Psoas muscle (tissue), 8 donors: ENCODE measurements around the gene COL4A2. TPM values are rescaled to one million over a fixed set of nuclear protein-coding genes. Genes with fewer than 3 reads are reported as not detected.

Experiments
- ATAC-seq, 4 donors: fragments of 200-7000 bp; cut with Tn5 transposase; one replicate each; pipeline ENCODE4 v1.9.1; 2020; ENCODE audit warnings: moderate library complexity in 3 of 4, mild to moderate bottlenecking in 2 of 4
- DNase-seq, 2 donors: peaks; one replicate each; pipeline ENCODE4 v3.0.0-alpha.2; 2020
- H3K27ac ChIP-seq: fragments of 200-600 bp; one replicate; pipeline ENCODE4 v1.8.0; 2022
- H3K27me3 ChIP-seq, 3 donors: fragments of 200-600 bp in 1 of 3; one replicate each; pipeline versions ENCODE4 v1.6.1 to v1.8.0; 2013 to 2022; ENCODE audit warnings: low read length in 2 of 3, mild to moderate bottlenecking in 2 of 3, moderate library complexity in 1 of 3; ENCODE audit not compliant: insufficient read depth in 3 of 3
- H3K36me3 ChIP-seq, 2 donors: fragments of 200-600 bp in 1 of 2; one replicate each; pipeline versions ENCODE4 v1.6.1 to v1.8.0; 2013 to 2022; ENCODE audit warnings: low read depth in 1 of 2, mild to moderate bottlenecking in 1 of 2, moderate library complexity in 1 of 2; ENCODE audit not compliant: insufficient read depth in 1 of 2
- H3K4me1 ChIP-seq: fragments of 200-600 bp; one replicate; pipeline ENCODE4 v1.8.0; 2022
- H3K4me3 ChIP-seq: fragments of 200-600 bp; one replicate; pipeline ENCODE4 v1.8.0; 2022; ENCODE audit warnings: mild to moderate bottlenecking
- H3K9me3 ChIP-seq: fragments of 200-600 bp; one replicate; pipeline ENCODE4 v1.8.0; 2022
- WGBS, 3 donors: extraction: QIAGEN DNeasy Blood & Tissue Kit; methylation state at CpG; one replicate each; pipeline versions ENCODE4 v1.1.6 to v1.1.7; 2013; 5-methylcytosine and 5-hydroxymethylcytosine counted together
- intact Hi-C, 2 donors: fragments of 100-400 bp; cut with DNase I; formaldehyde crosslinking; loops; one replicate each; pipeline versions ENCODE4 v1.11.0 to v1.14.2; 2022
- polyA plus RNA-seq, 3 donors: library from polyadenylated mRNA; stranded (reverse); fragments of 200-250 nt; gene quantifications; one replicate each; pipeline ENCODE4 v1.2.3, GENCODE V29; 2013
- total RNA-seq, 4 donors: library from RNA; stranded (reverse); fragmentation: NEBNext Ultra II Directional in 2 of 4; extraction: Animal tissue kit (Norgen Biotek cat#: 25700) in 2 of 4; gene quantifications; one replicate each; pipeline versions ENCODE4 v1.2.1 to v1.2.4, GENCODE V29; 2021 to 2023
- TF ChIP-seq, protein P1 (sequence below): fragments of 200-600 bp; IDR thresholded peaks from one replicate; pipeline ENCODE4 v1.8.0; 2022; ENCODE audit warnings: antibody characterized with exemption
- donor health status: healthy with polysubstance abuse.
- donor health status: DM: no; HTN: no; CAD: no; lungs with moderate emphysema.
- donor health status: Bipolar disorder and iron deficiency.
- donor health status: healthy.
- donor health status: DM: yes; HTN: yes; CAD: no.
- donor health status: DM: no; HTN: no; CAD: no.
- donor health status: DM: no; HTN: no; CAD: no.
- donor health status: DM: yes; HTN: yes; CAD: no.

The COL4A2 gene
- total and polyA plus RNA-seq, 7 donors = 25.8 to 84.5 (median 57.8) TPM

DNA sequence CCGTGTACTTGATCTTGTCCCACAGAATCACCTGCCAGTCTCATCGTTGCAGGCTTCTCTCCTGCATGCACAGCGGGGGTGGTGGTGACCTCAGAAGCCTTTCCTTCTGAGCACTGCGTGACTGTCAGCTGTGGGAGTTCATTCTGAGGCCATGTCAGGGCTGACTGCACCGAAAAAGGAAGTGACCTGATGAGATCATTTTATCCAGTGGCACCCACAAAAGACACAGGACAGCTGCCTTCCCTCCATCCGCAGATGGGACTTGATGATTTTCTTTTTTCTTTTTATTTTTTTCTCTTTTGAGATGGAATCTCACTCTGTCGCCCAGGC lies 164.7 kb downstream of the COL4A2 start:
- ATAC-seq (peak; percentile 43 to 64 (median 58)), DNase-seq (peak; percentile 37 to 70)
- Histone ChIP-seq H3K36me3 (peaks cover 0 to 37% of the 10 kb centered on the region in 2 donors), H3K27me3 (no peaks in the 10 kb centered on the region), H3K4me3 (no peak overlapping the region), H3K9me3 (no peaks in the 10 kb centered on the region), H3K4me1 (no peaks in the 10 kb centered on the region), H3K27ac (no peak overlapping the region)
- intact Hi-C loops = no loop called here
- 35 to 44% (median 39%) methylated on average over 6 to 7 of the region's 7 CpGs for WGBS, 3 donors
- TF ChIP-seq, protein P1, sequence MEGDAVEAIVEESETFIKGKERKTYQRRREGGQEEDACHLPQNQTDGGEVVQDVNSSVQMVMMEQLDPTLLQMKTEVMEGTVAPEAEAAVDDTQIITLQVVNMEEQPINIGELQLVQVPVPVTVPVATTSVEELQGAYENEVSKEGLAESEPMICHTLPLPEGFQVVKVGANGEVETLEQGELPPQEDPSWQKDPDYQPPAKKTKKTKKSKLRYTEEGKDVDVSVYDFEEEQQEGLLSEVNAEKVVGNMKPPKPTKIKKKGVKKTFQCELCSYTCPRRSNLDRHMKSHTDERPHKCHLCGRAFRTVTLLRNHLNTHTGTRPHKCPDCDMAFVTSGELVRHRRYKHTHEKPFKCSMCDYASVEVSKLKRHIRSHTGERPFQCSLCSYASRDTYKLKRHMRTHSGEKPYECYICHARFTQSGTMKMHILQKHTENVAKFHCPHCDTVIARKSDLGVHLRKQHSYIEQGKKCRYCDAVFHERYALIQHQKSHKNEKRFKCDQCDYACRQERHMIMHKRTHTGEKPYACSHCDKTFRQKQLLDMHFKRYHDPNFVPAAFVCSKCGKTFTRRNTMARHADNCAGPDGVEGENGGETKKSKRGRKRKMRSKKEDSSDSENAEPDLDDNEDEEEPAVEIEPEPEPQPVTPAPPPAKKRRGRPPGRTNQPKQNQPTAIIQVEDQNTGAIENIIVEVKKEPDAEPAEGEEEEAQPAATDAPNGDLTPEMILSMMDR = no peak

DNA sequence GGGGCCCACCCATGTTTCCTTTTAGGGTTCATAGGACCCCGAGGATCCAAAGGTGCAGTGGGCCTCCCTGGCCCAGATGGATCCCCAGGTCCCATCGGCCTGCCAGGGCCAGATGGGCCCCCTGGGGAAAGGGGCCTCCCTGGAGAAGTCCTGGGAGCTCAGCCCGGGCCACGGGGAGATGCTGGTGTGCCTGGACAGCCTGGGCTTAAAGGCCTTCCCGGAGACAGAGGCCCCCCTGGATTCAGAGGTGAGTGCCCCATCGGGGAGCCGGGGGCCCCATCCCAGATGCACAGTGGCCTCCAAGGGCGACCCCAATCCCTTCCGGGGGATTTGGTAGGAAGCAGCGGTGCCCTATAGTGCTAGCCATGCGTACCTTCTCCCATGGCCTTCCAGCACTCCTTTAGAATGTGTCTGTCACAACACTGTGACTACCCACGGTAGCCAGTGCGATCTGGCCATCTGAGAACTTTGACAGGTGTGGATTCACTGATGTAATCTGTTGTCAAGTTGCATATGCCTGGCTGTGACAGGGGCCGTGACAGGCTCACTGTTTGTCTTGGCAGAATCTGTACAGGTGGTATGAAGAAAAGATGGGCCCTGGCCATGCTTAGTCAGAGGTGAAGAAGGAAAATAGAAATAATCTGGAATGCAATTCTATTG lies 165.9 kb downstream of the COL4A2 start:
- peak in 1 of 2 donors; percentile 36 for DNase-seq
- intact Hi-C loops = no loop called here
- Histone ChIP-seq H3K9me3 (no peaks in the 10 kb centered on the region), H3K4me1 (no peaks in the 10 kb centered on the region), H3K27me3 (no peaks in the 10 kb centered on the region), H3K36me3 (peaks cover 0 to 36% of the 10 kb centered on the region in 2 donors), H3K27ac (peak overlapping the region; percentile 36), H3K4me3 (no peak overlapping the region)
- TF ChIP-seq, protein P1 = no peak
- peak; percentile 53 to 84 (median 70) for ATAC-seq
- WGBS, 3 donors = 76 to 80% (median 80%) methylated on average over 14 of the region's 14 CpGs

DNA sequence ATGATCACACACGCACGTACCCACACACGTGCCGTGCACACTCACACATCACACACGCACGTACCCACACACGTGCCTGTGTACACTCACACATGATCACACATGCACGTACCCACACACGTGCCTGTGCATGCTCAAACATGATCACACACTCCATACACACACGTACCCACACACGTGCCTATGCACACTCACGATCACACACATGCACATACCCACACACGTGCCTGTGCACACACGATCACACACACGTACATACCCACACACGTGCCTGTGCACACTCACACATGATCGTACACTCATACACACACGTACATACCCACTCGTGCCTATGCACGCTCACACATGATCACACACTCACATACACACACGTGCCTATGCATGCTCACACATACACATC lies 167.6 kb downstream of the COL4A2 start:
- no peak for ATAC-seq
- Histone ChIP-seq H3K27me3 (no peaks in the 10 kb centered on the region), H3K27ac (no peak overlapping the region), H3K9me3 (no peaks in the 10 kb centered on the region), H3K4me1 (no peaks in the 10 kb centered on the region), H3K4me3 (no peak overlapping the region), H3K36me3 (peaks cover 0 to 19% of the 10 kb centered on the region in 2 donors)
- intact Hi-C loops = no loop called here
- WGBS, 3 donors = 89 to 96% (median 91%) methylated on average over 21 of the region's 21 CpGs
- peak in 1 of 2 donors; percentile 3 for DNase-seq
- TF ChIP-seq, protein P1 = no peak

DNA sequence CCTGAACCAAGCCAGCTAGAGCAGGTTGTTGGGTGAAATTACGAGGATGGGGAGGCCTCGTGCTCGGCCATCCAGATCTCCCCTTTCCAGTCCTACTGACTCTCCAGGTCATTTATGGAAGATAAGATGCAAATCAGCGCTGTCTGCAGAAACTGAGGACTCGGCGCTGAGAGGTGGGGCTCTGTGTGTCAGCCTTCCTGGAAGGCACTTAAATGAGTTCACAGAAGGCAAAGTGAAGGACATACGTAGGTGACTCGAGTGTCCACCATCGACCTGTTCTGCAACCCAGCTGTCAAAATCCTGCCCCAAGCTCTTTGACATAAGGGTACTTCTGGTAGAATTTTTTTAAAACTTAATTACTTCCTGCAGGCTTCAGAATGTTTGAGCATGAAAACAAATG lies 168.0 kb downstream of the COL4A2 start:
- DNase-seq = peak in 1 of 2 donors; percentile 8

More for the DNA sequence above, 168.0 kb downstream of the COL4A2 start:
- H3K27ac ChIP-seq = no peak overlapping the region
- no peaks in the 10 kb centered on the region for H3K4me1 ChIP-seq
- no peak overlapping the region for H3K4me3 ChIP-seq
- TF ChIP-seq, protein P1 = no peak
- ATAC-seq = no peak
- no peaks in the 10 kb centered on the region for H3K27me3 ChIP-seq
- WGBS, 3 donors = 88 to 90% (median 90%) methylated on average over 9 of the region's 9 CpGs
- intact Hi-C loops = no loop called here
- H3K9me3 ChIP-seq = no peaks in the 10 kb centered on the region
- peaks cover 0 to 15% of the 10 kb centered on the region in 2 donors for H3K36me3 ChIP-seq
